GM23248 (cell line): ENCODE data around the gene CPTP. TPM values are rescaled to one million over a fixed set of nuclear protein-coding genes. Genes with fewer than 3 reads are reported as not detected.
A peak's percentile ranks its signal among the peaks of the same experiment; 100 is the strongest.

ENCODE experiments used
- DNase-seq: peaks from one replicate; pipeline ENCODE4 v3.0.0-alpha.2; 2015
- H2AFZ ChIP-seq: fragments of 200-600 bp; sonication (generic); 2 replicates; pipeline ENCODE4 v1.6.1; 2016; ENCODE audit warnings: antibody characterized with exemption
- H3F3A ChIP-seq: fragments of 200-600 bp; sonication (generic); 2 replicates; pipeline ENCODE4 v1.6.1; 2016; ENCODE audit warnings: mild to moderate bottlenecking, antibody characterized with exemption, mixed run types; ENCODE audit not compliant: insufficient read depth
- H3K27ac ChIP-seq: fragments of 200-600 bp; sonication (generic); 2 replicates; pipeline ENCODE4 v1.5.1; 2016; ENCODE audit warnings: mild to moderate bottlenecking
- H3K27me3 ChIP-seq: fragments of 200-600 bp; sonication (generic); replicated peaks from 2 replicates; pipeline ENCODE4 v1.6.1; 2016; ENCODE audit warnings: mild to moderate bottlenecking; ENCODE audit not compliant: insufficient read depth
- H3K36me3 ChIP-seq: fragments of 200-600 bp; sonication (generic); 2 replicates; pipeline ENCODE4 v1.6.1; 2016; ENCODE audit warnings: low read depth, mild to moderate bottlenecking
- H3K4me1 ChIP-seq: fragments of 200-600 bp; sonication (generic); 2 replicates; pipeline ENCODE4 v1.6.1; 2016; ENCODE audit warnings: mild to moderate bottlenecking; ENCODE audit not compliant: insufficient read depth
- H3K4me2 ChIP-seq: fragments of 200-600 bp; sonication (generic); one replicate; pipeline ENCODE4 v1.6.1; 2016; ENCODE audit warnings: mild to moderate bottlenecking; ENCODE audit not compliant: unreplicated experiment
- H3K4me3 ChIP-seq: fragments of 200-600 bp; sonication (generic); 2 replicates; pipeline ENCODE4 v1.5.1; 2016; ENCODE audit warnings: mild to moderate bottlenecking
- H3K79me2 ChIP-seq: fragments of 200-600 bp; sonication (generic); 2 replicates; pipeline ENCODE4 v1.6.1; 2016; ENCODE audit warnings: mild to moderate bottlenecking; ENCODE audit not compliant: insufficient read depth
- H3K9ac ChIP-seq: fragments of 200-600 bp; sonication (generic); 2 replicates; pipeline ENCODE4 v1.6.1; 2016; ENCODE audit warnings: mild to moderate bottlenecking
- H3K9me2 ChIP-seq: fragments of 200-600 bp; sonication (generic); 2 replicates; pipeline ENCODE4 v1.6.1; 2016; ENCODE audit warnings: mixed run types, mild to moderate bottlenecking, moderate library complexity; ENCODE audit not compliant: insufficient read depth
- H3K9me3 ChIP-seq: fragments of 200-600 bp; sonication (generic); one replicate; pipeline ENCODE4 v1.6.1; 2017; ENCODE audit warnings: low read depth
- H4K20me1 ChIP-seq: fragments of 200-600 bp; sonication (generic); 2 replicates; pipeline ENCODE4 v1.6.0; 2016; ENCODE audit not compliant: insufficient read depth
- EZH2 ChIP-seq: fragments of 200-600 bp; sonication (generic); IDR thresholded peaks from 2 replicates; pipeline ENCODE4 v1.6.1; 2018; ENCODE audit warnings: antibody characterized with exemption, mild to moderate bottlenecking; ENCODE audit not compliant: insufficient read depth, poor library complexity, severe bottlenecking
- EZH2phosphoT487 ChIP-seq: fragments of 200-600 bp; sonication (generic); IDR thresholded peaks from 2 replicates; pipeline ENCODE4 v1.6.1; 2018; ENCODE audit warnings: antibody characterized with exemption, moderate library complexity, mild to moderate bottlenecking, low read depth; ENCODE audit not compliant: insufficient read depth
- WGBS, 2 experiments: methylation state at CpG; one replicate each; pipeline ENCODE4 v1.1.6; 2015 to 2017; ENCODE audit warnings: low lambda C conversion rate in 2 of 2, low coverage in 1 of 2; ENCODE audit errors: missing lambda C conversion rate in 2 of 2; 5-methylcytosine and 5-hydroxymethylcytosine counted together
- in situ Hi-C: fragments of 300-500 bp; cut with MboI; formaldehyde crosslinking; loops from 2 replicates; pipeline ENCODE4 v1.15.0; 2020
- polyA plus RNA-seq: library from polyadenylated mRNA; unstranded; fragments of >200 nt; fragmentation: Nextera tagmentation; extraction: Ambion mirVana; gene quantifications from 2 replicates; pipeline ENCODE4 v1.2.1, GENCODE V29; 2016
- total RNA-seq: library from RNA; depleted of rRNA; stranded (reverse); fragments of >200 nt; shearing (Covaris generic); gene quantifications from 2 replicates; pipeline ENCODE4 v1.2.3, GENCODE V29; 2014

CPTP gene
- total and polyA plus RNA-seq, 2 experiments from 2014 or later: 28.0 to 30.5 TPM

GRCh38 chr1:1351511-1352427, 27.2 kb downstream of the CPTP start:
- no peak for TF ChIP-seq EZH2phosphoT487
- TF ChIP-seq EZH2: no peak
- H3K79me2 ChIP-seq: peaks cover 75% of the 10 kb centered on the region
- H3F3A ChIP-seq: peaks cover 23% of the 10 kb centered on the region
- peak overlapping the region; percentile 47 for H3K4me2 ChIP-seq
- peak overlapping the region; percentile 59 for H3K27ac ChIP-seq
- 29 to 33% methylated on average over 27 to 29 of the region's 29 CpGs for whole genome bisulfite sequencing, 2 experiments
- H3K9me3 ChIP-seq: no peaks in the 10 kb centered on the region
- peaks cover 13% of the 10 kb centered on the region; the same call in 1 of the 2 replicates for H3K4me1 ChIP-seq
- H3K27me3 ChIP-seq: no peaks in the 10 kb centered on the region
- in situ Hi-C loops: no loop called here
- peak overlapping the region; percentile 34; the same call in 1 of the 2 replicates for H3K4me3 ChIP-seq
- no peak overlapping the region for H2AFZ ChIP-seq
- H4K20me1 ChIP-seq: no peaks in the 10 kb centered on the region; the same call in 1 of the 2 replicates
- peak; percentile 75 for DNase-seq
- peaks cover 6% of the 10 kb centered on the region; the same call in 1 of the 2 replicates for H3K36me3 ChIP-seq
- no peaks in the 10 kb centered on the region for H3K9me2 ChIP-seq
- H3K9ac ChIP-seq: peak overlapping the region; percentile 28; the same call in 1 of the 2 replicates

- Histone ChIP-seq H3K4me1 (peaks cover 13% of the 10 kb centered on the region; the same call in 1 of the 2 replicates), H3K27ac (peak overlapping the region; percentile 59), H2AFZ (no peak overlapping the region), H3K9ac (0 out of 2 replicates have a peak overlapping the region, but pooled peaks have one; percentile 24), H3F3A (peaks cover 28% of the 10 kb centered on the region), H4K20me1 (no peaks in the 10 kb centered on the region; the same call in 1 of the 2 replicates), H3K9me2 (no peaks in the 10 kb centered on the region), H3K4me2 (peak overlapping the region; percentile 29), H3K4me3 (no peak overlapping the region), H3K79me2 (peaks cover 75% of the 10 kb centered on the region), H3K27me3 (no peaks in the 10 kb centered on the region), H3K36me3 (peaks cover 6% of the 10 kb centered on the region; the same call in 1 of the 2 replicates), H3K9me3 (no peaks in the 10 kb centered on the region)
- in situ Hi-C loops: no loop called here
- DNase-seq: no peak
- TF ChIP-seq EZH2: no peak
- TF ChIP-seq EZH2phosphoT487: no peak
- 33 to 44% methylated on average over 4 to 5 of the region's 5 CpGs for WGBS, 2 experiments
These were observed 28.3 kb downstream of the CPTP start for GRCh38 chr1:1352786-1353388.

GRCh38 chr1:1353389-1354151, 29.0 kb downstream of the CPTP start:
- Histone ChIP-seq H3K36me3 (peaks cover 6% of the 10 kb centered on the region; the same call in 1 of the 2 replicates), H2AFZ (no peak overlapping the region), H3K4me3 (no peak overlapping the region), H3K4me1 (peaks cover 14% of the 10 kb centered on the region; the same call in 1 of the 2 replicates), H3F3A (peaks cover 28% of the 10 kb centered on the region), H3K27me3 (no peaks in the 10 kb centered on the region), H4K20me1 (no peaks in the 10 kb centered on the region; the same call in 1 of the 2 replicates), H3K79me2 (peaks cover 72% of the 10 kb centered on the region), H3K9me2 (no peaks in the 10 kb centered on the region), H3K27ac (0 out of 2 replicates have a peak overlapping the region, but pooled peaks have one; percentile 15), H3K4me2 (peak overlapping the region; percentile 21), H3K9ac (peak overlapping the region; percentile 24; the same call in 1 of the 2 replicates), H3K9me3 (no peaks in the 10 kb centered on the region)
- TF ChIP-seq EZH2 (no peak), EZH2phosphoT487 (no peak)
- WGBS, 2 experiments: 83 to 85% methylated on average over 21 to 28 of the region's 28 CpGs
- in situ Hi-C loops: no loop called here
- no peak for DNase-seq
